DMS53 (cell line): ENCODE measurements around the gene EGLN2.
"Not testable (repeated sequence)": the region's sequence is repeated elsewhere in the genome, so short reads cannot be mapped to it uniquely, and the experiment has no call there.

ENCODE experiments used
- DNase-seq: peaks from one replicate; lab custom pipeline; 2025; lab: John Stamatoyannopoulos, UW

Gene EGLN2

GRCh38 chr19:40802300-40803169, 3.5 kb downstream of the EGLN2 start:
- DNase-seq = no peak

- DNase-seq = no peak
Observed at GRCh38 chr19:40803170-40803856, 4.3 kb downstream of the EGLN2 start.

GRCh38 chr19:40803857-40804782, 5.1 kb downstream of the EGLN2 start:
- DNase-seq = peak; percentile 26

- DNase-seq = no peak
Observed at GRCh38 chr19:40804783-40805242, 5.8 kb downstream of the EGLN2 start.

- no peak for DNase-seq
Observed at GRCh38 chr19:40805258-40805868, 6.4 kb downstream of the EGLN2 start.

GRCh38 chr19:40806423-40807146, 7.6 kb downstream of the EGLN2 start:
- peak; percentile 70 for DNase-seq

GRCh38 chr19:40807147-40808020, 8.4 kb downstream of the EGLN2 start:
- DNase-seq = peak; percentile 88

- no peak for DNase-seq
Observed at GRCh38 chr19:40808021-40808325, 9.0 kb downstream of the EGLN2 start.

- no peak for DNase-seq
Observed at GRCh38 chr19:40808497-40808896, 9.5 kb downstream of the EGLN2 start.

- DNase-seq = no peak
Observed at GRCh38 chr19:40809358-40810086, 10.5 kb downstream of the EGLN2 start.

- peak; percentile 36 for DNase-seq
Observed at GRCh38 chr19:40810160-40810559, 11.2 kb downstream of the EGLN2 start.

GRCh38 chr19:40810649-40811408, 11.8 kb downstream of the EGLN2 start:
- peak; percentile 93 for DNase-seq

GRCh38 chr19:40811478-40812341, 12.7 kb downstream of the EGLN2 start:
- peak; percentile 47 for DNase-seq

- not testable (repeated sequence) for DNase-seq
Observed at GRCh38 chr19:40812571-40812970, 13.6 kb downstream of the EGLN2 start.

- DNase-seq = no peak
Observed at GRCh38 chr19:40813182-40813581, 14.2 kb downstream of the EGLN2 start.

GRCh38 chr19:40815223-40815622, 16.2 kb downstream of the EGLN2 start:
- no peak for DNase-seq
